Prostate gland (tissue), 2 donors: Measurements from ENCODE around the gene NARF. TPM values are rescaled to one million over a fixed set of nuclear protein-coding genes. Genes with fewer than 3 reads are reported as not detected.
"Not testable (repeated sequence)": the region's sequence is repeated elsewhere in the genome, so short reads cannot be mapped to it uniquely, and the experiment has no call there.

ENCODE experiments used
- DNase-seq: peaks from one replicate; pipeline ENCODE4 v3.0.0-alpha.2; 2019; ENCODE audit warnings: low spot score
- H3K27ac ChIP-seq, 2 donors: fragments of 200-600 bp; sonication (generic); 2 replicates each; pipeline ENCODE4 v1.5.1; 2017 to 2019
- H3K27me3 ChIP-seq: fragments of 200-600 bp; sonication (generic); replicated peaks from 2 replicates; pipeline ENCODE4 v1.5.1; 2019; ENCODE audit not compliant: insufficient read depth
- H3K36me3 ChIP-seq, 2 donors: fragments of 200-600 bp; sonication (generic); 1 replicate in 1 of 2; 2 replicates in 1 of 2; pipeline versions ENCODE4 v1.5.1 to v1.8.1; 2017 to 2019
- H3K4me1 ChIP-seq: fragments of 200-600 bp; sonication (generic); replicated peaks from 2 replicates; pipeline ENCODE4 v1.5.1; 2019
- H3K4me3 ChIP-seq, 2 donors: fragments of 200-600 bp; sonication (generic); 2 replicates each; pipeline ENCODE4 v1.5.1; 2017 to 2019
- H3K9me3 ChIP-seq: fragments of 200-600 bp; sonication (generic); 2 replicates; pipeline ENCODE4 v1.5.1; 2017
- CTCF ChIP-seq, 4 experiments: fragments of 200-600 bp in 2 of 4; fragments of 450-650 bp in 2 of 4; sonication (generic) in 2 of 4; IDR thresholded peaks; 1 replicate in 3 of 4; 2 replicates in 1 of 4; pipeline ENCODE4 v1.5.1; 2016 to 2019; ENCODE audit warnings: antibody characterized with exemption in 4 of 4, mild to moderate bottlenecking in 2 of 4, moderate library complexity in 2 of 4
- POLR2A ChIP-seq: fragments of 450-650 bp; IDR thresholded peaks from one replicate; pipeline ENCODE4 v1.6.1; 2016; ENCODE audit warnings: antibody characterized with exemption, mild to moderate bottlenecking
- POLR2AphosphoS5 ChIP-seq: sonication (generic); formaldehyde crosslinking; IDR thresholded peaks from one replicate; pipeline ENCODE4 v1.6.1; 2017; ENCODE audit warnings: antibody characterized with exemption
- WGBS: methylation state at CpG from one replicate; pipeline ENCODE4 v1.1.5; 2018; 5-methylcytosine and 5-hydroxymethylcytosine counted together
- intact Hi-C: fragments of 100-400 bp; cut with DNase I; formaldehyde crosslinking; loops from one replicate; pipeline ENCODE4 v1.14.2; 2022
- total RNA-seq, 2 donors: library from RNA; depleted of rRNA; stranded (reverse); fragments of >200 nt; gene quantifications; one replicate each; pipeline ENCODE4 v1.1.0, GENCODE V29; 2016

Gene NARF
- total RNA-seq, 2 donors from 2014 or later = 38.4 to 68.1 TPM

- no peaks in the 10 kb centered on the region for H3K27me3 ChIP-seq
- no peaks in the 10 kb centered on the region for H3K9me3 ChIP-seq
- intact Hi-C loops = loop anchor here (5.0 kb wide), 1 partner anchor 40 kb away; no protein-coding TSS in a partner anchor
- no peaks in the 10 kb centered on the region for H3K36me3 ChIP-seq
- WGBS = 57% methylated on average over 10 of the region's 10 CpGs
- peak overlapping the region; percentile 100 for H3K27ac ChIP-seq
- H3K4me3 ChIP-seq = peak overlapping the region; percentile 67 to 95
- H3K4me1 ChIP-seq = peaks cover 8% of the 10 kb centered on the region
- TF ChIP-seq POLR2AphosphoS5 (no peak), POLR2A (no peak), CTCF (IDR thresholded peaks at IDR 0.05) (no peak)
- no peak for DNase-seq
These were observed 1.2 kb upstream of the NARF start for GRCh38 chr17:82457073-82457928.

GRCh38 chr17:82457929-82458178 is 687 bp upstream of the NARF start:
- Histone ChIP-seq H3K27me3 (no peaks in the 10 kb centered on the region), H3K4me3 (peak overlapping the region; percentile 67 to 95), H3K4me1 (peaks cover 8% of the 10 kb centered on the region), H3K9me3 (no peaks in the 10 kb centered on the region), H3K27ac (peak overlapping the region; percentile 100), H3K36me3 (no peaks in the 10 kb centered on the region)
- WGBS = 0% methylated on average over 8 of the region's 8 CpGs
- no peak for TF ChIP-seq POLR2A
- peak; percentile 60 for TF ChIP-seq POLR2AphosphoS5
- TF ChIP-seq CTCF (IDR thresholded peaks at IDR 0.05) = no peak
- no peak for DNase-seq
- intact Hi-C loops = loop anchor here (2.0 to 5.0 kb wide), 2 partner anchors 39 kb away; partner anchors contain the start of genes HEXD and OGFOD3

- Histone ChIP-seq H3K4me1 (peaks cover 8% of the 10 kb centered on the region), H3K27me3 (no peaks in the 10 kb centered on the region), H3K36me3 (no peaks in the 10 kb centered on the region), H3K4me3 (peak overlapping the region; percentile 67 to 95), H3K27ac (peak overlapping the region; percentile 100), H3K9me3 (no peaks in the 10 kb centered on the region)
- intact Hi-C loops = loop anchor here (2.0 to 5.0 kb wide), 2 partner anchors 38 to 40 kb away; partner anchors contain the start of genes HEXD and OGFOD3
- TF ChIP-seq POLR2AphosphoS5 = no peak
- no peak for TF ChIP-seq CTCF (IDR thresholded peaks at IDR 0.05)
- TF ChIP-seq POLR2A = no peak
- no peak for DNase-seq
- under 1% methylated on average over 32 of the region's 62 CpGs for WGBS
These were observed 414 bp downstream of the NARF start for GRCh38 chr17:82458885-82459424.

- not testable (repeated sequence) for DNase-seq, H3K4me3 ChIP-seq, H3K9me3 ChIP-seq, H3K27me3 ChIP-seq, H3K4me1 ChIP-seq, H3K36me3 ChIP-seq, H3K27ac ChIP-seq
- intact Hi-C loops = loop anchor here (2.0 to 5.0 kb wide), 2 partner anchors 37 to 41 kb away; partner anchors contain the start of genes HEXD and OGFOD3
- 89% methylated on average over 9 of the region's 9 CpGs for WGBS
These were observed 1.4 kb downstream of the NARF start for GRCh38 chr17:82459936-82460335.

GRCh38 chr17:82461827-82462524 is 3.4 kb downstream of the NARF start:
- Histone ChIP-seq H3K27me3 (no peaks in the 10 kb centered on the region), H3K27ac (no peak overlapping the region), H3K4me3 (no peak overlapping the region), H3K4me1 (peaks cover 8% of the 10 kb centered on the region), H3K9me3 (no peaks in the 10 kb centered on the region), H3K36me3 (peaks cover 2 to 11% of the 10 kb centered on the region in 2 donors)
- no peak for TF ChIP-seq POLR2AphosphoS5
- TF ChIP-seq CTCF (IDR thresholded peaks at IDR 0.05) = no peak
- TF ChIP-seq POLR2A = no peak
- 73% methylated on average over 10 of the region's 10 CpGs for WGBS
- intact Hi-C loops = no loop called here
- DNase-seq = no peak
